PC-9 (cell line): ENCODE data around the gene KIF5A.

Experiments used
- EZH2 ChIP-seq: fragments of 200-600 bp; sonication (generic); IDR thresholded peaks from 2 replicates; pipeline ENCODE4 v1.8.0; 2017; ENCODE audit warnings: antibody characterized with exemption, low read depth
- TF ChIP-seq, protein P1 (sequence below): fragments of 200-600 bp; sonication (generic); conservative IDR thresholded peaks from 2 replicates; pipeline ENCODE4 v1.6.1; 2017; ENCODE audit warnings: mixed run types, antibody characterized with exemption, mild to moderate bottlenecking, moderate library complexity

- no peak for TF ChIP-seq EZH2
- TF ChIP-seq, protein P1, sequence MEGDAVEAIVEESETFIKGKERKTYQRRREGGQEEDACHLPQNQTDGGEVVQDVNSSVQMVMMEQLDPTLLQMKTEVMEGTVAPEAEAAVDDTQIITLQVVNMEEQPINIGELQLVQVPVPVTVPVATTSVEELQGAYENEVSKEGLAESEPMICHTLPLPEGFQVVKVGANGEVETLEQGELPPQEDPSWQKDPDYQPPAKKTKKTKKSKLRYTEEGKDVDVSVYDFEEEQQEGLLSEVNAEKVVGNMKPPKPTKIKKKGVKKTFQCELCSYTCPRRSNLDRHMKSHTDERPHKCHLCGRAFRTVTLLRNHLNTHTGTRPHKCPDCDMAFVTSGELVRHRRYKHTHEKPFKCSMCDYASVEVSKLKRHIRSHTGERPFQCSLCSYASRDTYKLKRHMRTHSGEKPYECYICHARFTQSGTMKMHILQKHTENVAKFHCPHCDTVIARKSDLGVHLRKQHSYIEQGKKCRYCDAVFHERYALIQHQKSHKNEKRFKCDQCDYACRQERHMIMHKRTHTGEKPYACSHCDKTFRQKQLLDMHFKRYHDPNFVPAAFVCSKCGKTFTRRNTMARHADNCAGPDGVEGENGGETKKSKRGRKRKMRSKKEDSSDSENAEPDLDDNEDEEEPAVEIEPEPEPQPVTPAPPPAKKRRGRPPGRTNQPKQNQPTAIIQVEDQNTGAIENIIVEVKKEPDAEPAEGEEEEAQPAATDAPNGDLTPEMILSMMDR = no peak
These were observed 29.2 kb downstream of the KIF5A start for GRCh38 chr12:57579011-57579410.
